Esophagus muscularis mucosa (tissue), 4 donors: Measurements from ENCODE around the gene FAM81A.

Source experiments
- CTCF ChIP-seq, 3 experiments: fragments of 200-600 bp in 2 of 3; fragments of 450-650 bp in 1 of 3; sonication (generic) in 2 of 3; IDR thresholded peaks; one replicate each; pipeline ENCODE4 v1.5.1; 2017 to 2019; ENCODE audit warnings: antibody characterized with exemption in 3 of 3, mild to moderate bottlenecking in 2 of 3, moderate library complexity in 1 of 3
- EP300 ChIP-seq: sonication (generic); formaldehyde crosslinking; IDR thresholded peaks from one replicate; pipeline ENCODE4 v1.6.1; 2017; ENCODE audit warnings: antibody characterized with exemption
- POLR2A ChIP-seq: fragments of 450-650 bp; IDR thresholded peaks from one replicate; pipeline ENCODE4 v1.6.1; 2017; ENCODE audit warnings: antibody characterized with exemption, moderate library complexity, mild to moderate bottlenecking, low read depth

GRCh38 chr15:59437817-59438624 lies at the start of gene FAM81A:
- TF ChIP-seq CTCF (IDR thresholded peaks at IDR 0.05), result no peak
- no peak for TF ChIP-seq POLR2A
- no peak for TF ChIP-seq EP300
